ENCODE results near the gene CNPPD1. TPM values are rescaled to one million over a fixed set of nuclear protein-coding genes. Genes with fewer than 3 reads are reported as not detected.

The CNPPD1 gene
- total RNA-seq: 29.2 and 32.5 TPM in 2 replicates

GRCh38 chr2:219176818-219177551, at the start of gene CNPPD1:
TSS of gene CNPPD1 (minus strand) at chr2:219176925. CDS start at chr2:219176828, 97 bp downstream.

DNA sequence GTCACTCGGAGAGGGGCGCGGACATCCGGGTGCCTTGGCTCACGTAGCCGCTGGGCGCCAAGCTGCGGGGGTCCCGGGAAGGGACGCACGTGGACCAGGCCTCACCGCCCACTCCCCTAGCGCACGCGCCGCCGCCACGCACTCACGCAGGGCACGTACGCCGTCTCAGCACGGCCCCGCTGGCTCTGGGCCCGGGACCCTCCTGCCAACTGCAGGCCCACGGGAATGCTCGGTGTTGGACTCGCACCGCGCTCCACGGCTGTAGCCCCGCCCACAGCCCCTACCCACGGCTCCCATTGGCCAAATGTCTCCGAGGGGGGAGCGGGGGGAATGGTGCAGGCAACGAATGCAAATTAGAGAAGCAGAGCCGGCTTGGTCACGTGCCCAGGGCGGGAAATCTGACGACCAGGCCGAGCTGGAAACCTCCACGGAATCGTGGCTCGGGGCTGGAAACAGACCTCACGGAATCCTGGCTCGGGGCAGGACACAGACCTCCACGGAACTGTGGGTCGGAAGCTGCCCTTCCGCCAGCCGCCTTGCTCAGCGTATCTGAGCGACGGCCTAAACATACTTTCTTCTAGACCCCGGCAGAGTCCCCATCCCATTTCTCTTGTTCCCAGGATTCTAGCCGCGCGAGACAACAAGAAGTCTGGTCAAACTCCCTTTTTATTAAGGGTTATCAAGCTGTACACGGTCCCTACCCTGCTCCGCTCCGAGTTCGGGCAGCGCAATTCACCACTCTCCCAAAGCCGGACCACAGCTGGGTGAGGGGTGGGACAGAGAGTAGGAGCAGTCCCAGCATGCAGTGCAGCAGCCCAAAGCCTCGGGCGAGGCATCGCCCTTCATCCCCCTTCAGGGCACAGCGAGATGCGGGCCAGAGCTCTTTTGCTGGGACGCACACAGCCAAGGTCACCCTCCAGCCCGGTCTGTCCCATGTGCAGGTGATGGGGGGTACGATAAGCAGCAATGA, 42.3 kb upstream of the CNPPD1 start, which contains the start of gene ABCB6:
TSS of gene ABCB6 (minus strand) at position 227 of the 970 bp plus-strand sequence. CDS start 285 bp downstream, outside the sequence.

DNA sequence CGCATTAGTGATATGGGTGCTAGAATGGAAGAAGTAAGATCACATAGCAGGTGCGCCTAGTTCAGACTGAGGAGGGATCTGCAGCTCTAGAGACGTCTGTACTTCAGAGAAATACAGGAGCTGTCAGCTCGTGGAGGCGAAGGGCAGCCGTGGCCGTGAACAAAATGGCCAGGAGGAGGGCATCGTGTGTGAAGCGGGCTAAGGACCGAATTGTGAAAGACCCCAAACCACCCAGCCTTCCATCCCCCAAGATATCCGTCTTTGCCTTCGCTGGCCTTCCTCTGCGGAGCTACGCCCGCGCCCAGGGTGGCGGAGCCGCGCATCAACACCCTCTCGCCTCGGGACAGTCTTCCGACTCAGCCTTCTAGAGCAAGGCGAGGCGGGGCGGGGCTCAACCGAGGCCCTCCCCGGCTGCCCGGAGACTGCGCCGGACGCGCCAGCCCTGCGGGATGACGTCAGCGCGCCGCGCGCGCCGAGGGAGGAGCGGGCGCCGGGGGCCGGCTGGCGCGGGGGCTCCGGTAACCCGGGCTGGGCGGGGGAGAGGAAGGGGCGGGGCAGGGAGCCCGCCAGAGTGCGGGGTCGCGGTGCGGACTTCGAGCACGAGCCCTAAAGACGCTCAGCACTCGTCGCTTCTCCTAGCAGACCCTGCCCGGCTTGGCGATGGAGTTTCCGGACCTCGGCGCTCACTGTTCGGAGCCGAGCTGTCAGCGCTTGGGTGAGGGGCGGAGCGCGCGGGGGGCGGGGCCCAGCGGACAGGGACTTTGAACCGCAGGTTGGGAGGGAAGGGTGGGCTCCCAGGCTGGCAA, 29.8 kb upstream of the CNPPD1 start, which contains the start of gene ZFAND2B:
TSS of gene ZFAND2B (plus strand) at position 455 of the 806 bp plus-strand sequence. CDS start at position 661, 206 bp downstream.

GRCh38 chr2:219177552-219178376, 1.0 kb upstream of the CNPPD1 start, which contains the start of gene RETREG2:
TSS of gene RETREG2 (plus strand) at chr2:219178275. CDS start at chr2:219178353, 78 bp downstream.

GRCh38 chr2:219169930-219170654, 6.6 kb downstream of the CNPPD1 start, which contains the start of gene SLC23A3:
TSS of gene SLC23A3 (minus strand) at chr2:219170029. CDS start at chr2:219169984, 45 bp downstream.

DNA sequence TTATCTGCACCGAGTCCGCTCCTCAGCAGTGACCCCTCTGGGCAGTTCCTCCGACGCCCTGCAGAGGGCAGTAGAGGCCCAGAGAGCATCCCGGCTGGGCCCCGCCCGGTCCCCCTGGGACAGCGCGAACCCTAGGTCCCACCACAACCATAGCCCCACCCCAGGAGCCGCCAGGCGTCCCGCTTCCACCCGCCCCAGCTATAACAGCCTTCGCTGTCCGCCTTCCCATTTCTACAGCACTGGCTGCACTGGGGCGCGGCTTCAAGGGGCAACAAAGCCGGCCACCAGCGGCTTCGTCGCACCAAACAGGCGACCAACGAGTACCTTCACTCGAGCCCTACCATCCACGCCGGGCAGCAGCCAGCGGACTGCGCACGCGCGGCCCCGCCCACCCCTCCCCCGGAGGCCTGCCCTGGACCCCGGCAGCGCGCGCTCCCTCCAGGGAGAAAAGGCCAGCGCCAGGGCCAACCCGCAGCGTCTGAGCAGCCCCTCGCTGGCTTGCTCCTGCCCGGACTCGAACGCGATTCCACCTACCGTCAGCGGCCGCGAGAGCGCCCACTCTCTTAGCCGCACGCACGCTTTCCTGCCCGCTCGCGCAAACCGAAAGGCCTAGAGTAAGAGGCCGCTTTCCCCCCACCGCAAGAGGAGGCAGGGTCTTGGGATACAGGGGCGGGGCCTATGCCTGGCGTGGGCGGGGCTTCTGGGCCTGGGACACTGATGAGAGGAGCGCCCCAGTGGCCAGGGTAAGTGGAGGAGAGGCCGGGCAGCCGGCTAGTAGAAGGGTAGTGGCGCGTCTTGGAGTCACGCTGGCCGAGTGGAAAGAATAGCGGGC, 16.3 kb downstream of the CNPPD1 start, which contains the start of gene NHEJ1:
TSS of gene NHEJ1 (minus strand) at position 630 of the 832 bp plus-strand sequence. CDS start 2,453 bp downstream, outside the sequence.

Other genes with a start within 250 kb of the CNPPD1 start
- gene CDK5R2, start 217.3 kb downstream of the CNPPD1 start, total RNA-seq: 0.07 TPM in 1 of 2 replicates, not detected in the other
- gene FEV, start 191.7 kb downstream of the CNPPD1 start, total RNA-seq: not detected in 2 replicates
- not detected in 2 replicates for gene CRYBA2, start 183.5 kb downstream of the CNPPD1 start, total RNA-seq
- not detected in 2 replicates for gene CFAP65, start 135.4 kb downstream of the CNPPD1 start, total RNA-seq
- not detected in 2 replicates for gene IHH, start 116.0 kb downstream of the CNPPD1 start, total RNA-seq
- gene NHEJ1, start 16.1 kb downstream of the CNPPD1 start, total RNA-seq: 16.7 TPM in 2 replicates
- gene SLC23A3, start 6.9 kb downstream of the CNPPD1 start, total RNA-seq: 0.68 and 3.8 TPM in 2 replicates
- 59.1 and 87.5 TPM in 2 replicates for gene RETREG2, start 1.4 kb upstream of the CNPPD1 start, total RNA-seq
- 23.3 and 62.2 TPM in 2 replicates for gene ZFAND2B, start 29.9 kb upstream of the CNPPD1 start, total RNA-seq
- gene ABCB6, start 42.0 kb upstream of the CNPPD1 start, total RNA-seq: 24.3 and 37.1 TPM in 2 replicates
- gene ATG9A, start 52.7 kb upstream of the CNPPD1 start, total RNA-seq: 33.2 and 69.6 TPM in 2 replicates
- 49.1 and 49.6 TPM in 2 replicates for gene ANKZF1, start 52.9 kb upstream of the CNPPD1 start, total RNA-seq
- 3.8 and 4.4 TPM in 2 replicates for gene GLB1L, start 68.5 kb upstream of the CNPPD1 start, total RNA-seq
- gene STK16, start 68.6 kb upstream of the CNPPD1 start, total RNA-seq: 25.3 and 32.8 TPM in 2 replicates
- not detected in 2 replicates for gene TUBA4B, start 76.3 kb upstream of the CNPPD1 start, total RNA-seq
- 45.5 and 70.4 TPM in 2 replicates for gene TUBA4A, start 77.0 kb upstream of the CNPPD1 start, total RNA-seq
- 39.0 and 83.7 TPM in 2 replicates for gene DNAJB2, start 102.4 kb upstream of the CNPPD1 start, total RNA-seq
- not detected in 2 replicates for gene PTPRN, start 132.5 kb upstream of the CNPPD1 start, total RNA-seq
- gene RESP18, start 155.8 kb upstream of the CNPPD1 start, total RNA-seq: not detected in 2 replicates
- gene DNPEP, start 211.0 kb upstream of the CNPPD1 start, total RNA-seq: 50.6 and 59.5 TPM in 2 replicates
- not detected in 2 replicates for gene DES, start 241.5 kb upstream of the CNPPD1 start, total RNA-seq